ENCODE data around the gene DISP2.

DISP2 gene

GRCh38 chr15:40427188-40427587, 69.2 kb downstream of the DISP2 start:
- no peak for DNase-seq

- DNase-seq: no peak
Measured at GRCh38 chr15:40428185-40428584, 70.2 kb downstream of the DISP2 start.

Measured in activated naive CD4-positive, alpha-beta T cell (primary cell).